Measurements from ENCODE around the gene SLC47A2. TPM values are rescaled to one million over a fixed set of nuclear protein-coding genes. Genes with fewer than 3 reads are reported as not detected.

The SLC47A2 gene
- total RNA-seq, 1 experiment from 2014 or later, result not detected

DNA sequence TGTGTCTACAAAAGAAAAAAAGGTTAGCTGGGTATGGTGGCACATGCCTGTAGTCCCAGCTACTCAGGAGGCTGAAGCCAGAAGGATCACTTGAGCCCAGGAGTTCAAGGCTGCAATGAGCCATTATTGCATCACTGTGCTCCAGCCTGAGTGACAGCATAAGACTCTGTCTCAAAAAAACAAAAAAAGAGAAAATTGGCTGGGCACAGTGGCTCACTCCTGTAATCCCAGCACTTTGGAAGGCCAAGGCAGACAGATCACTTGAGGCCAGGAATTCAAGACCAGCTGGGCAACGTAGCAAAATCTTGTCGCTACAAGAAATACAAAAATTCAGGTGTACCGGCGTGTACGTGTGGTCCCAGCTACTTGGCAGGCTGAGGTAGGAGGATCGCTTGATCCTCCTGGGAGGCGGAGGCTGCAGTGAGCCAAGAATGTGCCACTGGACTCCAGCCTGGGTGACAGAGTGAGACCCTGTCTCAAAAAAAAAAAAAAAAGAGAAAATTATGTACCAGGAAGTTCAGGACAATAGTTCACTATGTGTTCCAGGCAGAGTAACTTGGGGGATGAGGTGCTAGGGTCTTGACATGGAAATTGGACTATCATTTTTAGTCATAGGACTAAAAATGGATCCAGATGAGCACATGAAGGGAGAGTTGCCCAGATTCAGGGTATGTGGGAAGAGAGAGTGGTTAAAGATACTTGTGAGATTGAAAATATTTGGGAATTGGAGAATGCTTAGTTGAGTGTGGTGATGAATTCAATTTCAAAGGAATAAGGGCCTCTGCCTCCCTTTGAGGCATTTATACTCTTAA is 56.8 kb downstream of the SLC47A2 start:
- ATAC-seq (no peak), DNase-seq (ENCODE audit: low read depth, low spot score) (no peak)
- H3K27ac ChIP-seq (ENCODE audit: low read length), result no peak overlapping the region
- H3K27me3 ChIP-seq (ENCODE audit: control insufficient read depth, insufficient read depth, low read length), result no peaks in the 10 kb centered on the region
- intact Hi-C loops (cut with micrococcal nuclease; ENCODE audit: unreplicated experiment), result no loop called here
- no TSS peak for BruUV-seq (replicated peaks)
- TF ChIP-seq, protein P1, sequence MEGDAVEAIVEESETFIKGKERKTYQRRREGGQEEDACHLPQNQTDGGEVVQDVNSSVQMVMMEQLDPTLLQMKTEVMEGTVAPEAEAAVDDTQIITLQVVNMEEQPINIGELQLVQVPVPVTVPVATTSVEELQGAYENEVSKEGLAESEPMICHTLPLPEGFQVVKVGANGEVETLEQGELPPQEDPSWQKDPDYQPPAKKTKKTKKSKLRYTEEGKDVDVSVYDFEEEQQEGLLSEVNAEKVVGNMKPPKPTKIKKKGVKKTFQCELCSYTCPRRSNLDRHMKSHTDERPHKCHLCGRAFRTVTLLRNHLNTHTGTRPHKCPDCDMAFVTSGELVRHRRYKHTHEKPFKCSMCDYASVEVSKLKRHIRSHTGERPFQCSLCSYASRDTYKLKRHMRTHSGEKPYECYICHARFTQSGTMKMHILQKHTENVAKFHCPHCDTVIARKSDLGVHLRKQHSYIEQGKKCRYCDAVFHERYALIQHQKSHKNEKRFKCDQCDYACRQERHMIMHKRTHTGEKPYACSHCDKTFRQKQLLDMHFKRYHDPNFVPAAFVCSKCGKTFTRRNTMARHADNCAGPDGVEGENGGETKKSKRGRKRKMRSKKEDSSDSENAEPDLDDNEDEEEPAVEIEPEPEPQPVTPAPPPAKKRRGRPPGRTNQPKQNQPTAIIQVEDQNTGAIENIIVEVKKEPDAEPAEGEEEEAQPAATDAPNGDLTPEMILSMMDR (IDR thresholded peaks at IDR 0.05), result no peak
- no peak for TF ChIP-seq SIN3A (IDR thresholded peaks at IDR 0.05; ENCODE audit: borderline replicate concordance, insufficient read depth, low read depth, low read length)
- TF ChIP-seq REST (IDR thresholded peaks at IDR 0.05; ENCODE audit: insufficient read depth in 1 of 2, low read depth in 2 of 2, low read length in 1 of 2), result no peak
- TF ChIP-seq TCF7L2 (IDR thresholded peaks at IDR 0.05; ENCODE audit: low read depth, low read length), result no peak
- no peak for TF ChIP-seq POLR2AphosphoS5 (IDR thresholded peaks at IDR 0.05; ENCODE audit: low read depth, low read length)
- no peaks in the 10 kb centered on the region; the same call in 1 of the 2 replicates for H3K36me3 ChIP-seq (ENCODE audit: control insufficient read depth, insufficient read depth, low read length)
- no peak overlapping the region for H3K4me3 ChIP-seq (ENCODE audit: low read depth in 2 of 2, low read length in 2 of 2)
- CTCF ChIA-PET, result interaction anchor here (0.7 kb wide), 2 partner anchors 60 to 94 kb away, joined by 4 to 5 read pairs; no protein-coding TSS in a partner anchor
- H3K4me1 ChIP-seq (ENCODE audit: control insufficient read depth, insufficient read depth, low read length), result no peaks in the 10 kb centered on the region; the same call in 1 of the 2 replicates
- POLR2A ChIA-PET, result no interaction called here
- H3K9me3 ChIP-seq (ENCODE audit: control insufficient read depth, insufficient read depth, low read depth, low read length), result no peaks in the 10 kb centered on the region; the same call in 1 of the 2 replicates
- in situ Hi-C loops (cut with HindIII; ENCODE audit: low pct_unique_long_range_greater_than_20kb, low sequenced_read_pairs), result no loop called here

- Histone ChIP-seq H3K27ac (ENCODE audit: low read length) (no peak overlapping the region), H3K4me1 (ENCODE audit: control insufficient read depth, insufficient read depth, low read length) (no peaks in the 10 kb centered on the region; the same call in 1 of the 2 replicates), H3K27me3 (ENCODE audit: control insufficient read depth, insufficient read depth, low read length) (no peaks in the 10 kb centered on the region), H3K9me3 (ENCODE audit: control insufficient read depth, insufficient read depth, low read depth, low read length) (no peaks in the 10 kb centered on the region; the same call in 1 of the 2 replicates), H3K36me3 (ENCODE audit: control insufficient read depth, insufficient read depth, low read length) (no peaks in the 10 kb centered on the region; the same call in 1 of the 2 replicates), H3K4me3 (ENCODE audit: low read depth in 2 of 2, low read length in 2 of 2) (no peak overlapping the region)
- ChIA-PET POLR2A (no interaction called here), CTCF (no interaction called here)
- TF ChIP-seq SIN3A (IDR thresholded peaks at IDR 0.05; ENCODE audit: borderline replicate concordance, insufficient read depth, low read depth, low read length) (no peak), TCF7L2 (IDR thresholded peaks at IDR 0.05; ENCODE audit: low read depth, low read length) (no peak), POLR2AphosphoS5 (IDR thresholded peaks at IDR 0.05; ENCODE audit: low read depth, low read length) (no peak), REST (IDR thresholded peaks at IDR 0.05; ENCODE audit: insufficient read depth in 1 of 2, low read depth in 2 of 2, low read length in 1 of 2) (no peak)
- TF ChIP-seq, protein P1 (IDR thresholded peaks at IDR 0.05), result no peak
- DNase-seq (ENCODE audit: low read depth, low spot score) (no peak), ATAC-seq (no peak)
- BruUV-seq (replicated peaks), result no TSS peak
- intact Hi-C loops (cut with micrococcal nuclease; ENCODE audit: unreplicated experiment) (no loop called here), in situ Hi-C loops (cut with HindIII; ENCODE audit: low pct_unique_long_range_greater_than_20kb, low sequenced_read_pairs) (no loop called here)
These were observed 59.4 kb downstream of the SLC47A2 start for GRCh38 chr17:19656851-19657581.
